ENCODE data around the gene ACSF3.

ACSF3 gene

DNA sequence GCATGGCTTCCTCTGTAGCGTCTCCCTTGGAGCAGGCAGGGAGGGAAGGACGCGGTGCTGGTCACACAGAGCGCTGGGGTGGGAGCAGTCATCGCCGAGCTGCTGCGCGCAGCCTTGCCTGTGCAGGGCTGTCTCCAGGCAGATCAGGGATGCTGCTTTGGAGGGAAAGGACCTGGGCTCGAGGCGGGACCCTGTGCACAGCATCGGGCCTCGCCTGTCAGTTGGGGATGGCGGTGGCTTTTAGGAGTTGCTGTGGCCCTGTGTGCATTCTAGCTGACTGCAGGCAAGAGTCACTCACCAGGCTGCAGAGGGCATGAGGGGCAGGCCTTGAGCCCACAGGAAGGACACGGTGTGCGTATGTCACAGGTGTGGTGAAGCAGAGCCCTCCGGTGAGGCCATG, 10.1 kb downstream of the ACSF3 start:
- no peaks in the 10 kb centered on the region for H3K4me1 ChIP-seq
- no peak overlapping the region for H3K27ac ChIP-seq
- no peak overlapping the region for H3K9ac ChIP-seq
- H3K9me3 ChIP-seq (ENCODE audit: control insufficient read depth, low read length) = no peaks in the 10 kb centered on the region
- TF ChIP-seq CTCF (IDR thresholded peaks at IDR 0.05) = no peak
- no peak overlapping the region for H3K4me3 ChIP-seq (ENCODE audit: low read depth, low read length)
- no peak overlapping the region for H3K4me2 ChIP-seq (ENCODE audit: low read length)
- no peak overlapping the region for H2AFZ ChIP-seq
- no peaks in the 10 kb centered on the region for H3K27me3 ChIP-seq (ENCODE audit: control insufficient read depth, insufficient read depth, low read length)
- no peaks in the 10 kb centered on the region for H3K79me2 ChIP-seq
- no peaks in the 10 kb centered on the region for H3K36me3 ChIP-seq (ENCODE audit: control insufficient read depth, insufficient read depth, low read length)

DNA sequence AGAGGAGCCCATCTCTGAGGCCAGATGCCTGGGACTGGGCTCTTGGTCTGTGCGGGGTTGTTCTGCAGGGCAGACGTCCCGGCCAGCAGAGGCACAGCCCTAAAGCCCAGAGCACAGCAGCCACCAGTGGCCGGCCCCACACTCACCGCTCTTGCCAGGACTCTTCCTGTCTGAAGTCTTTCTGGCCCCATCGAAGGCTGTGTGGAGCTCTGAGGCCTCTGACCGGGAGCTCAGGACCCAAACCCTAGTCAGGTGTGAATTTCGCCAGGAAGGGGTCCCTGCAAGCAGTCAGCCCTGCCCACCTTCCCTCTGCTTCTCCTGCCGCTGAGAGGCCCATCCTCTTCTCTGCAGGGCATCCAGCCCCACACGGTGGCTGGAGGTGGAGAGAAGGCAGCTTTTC, 10.7 kb downstream of the ACSF3 start:
- H3K36me3 ChIP-seq (ENCODE audit: control insufficient read depth, insufficient read depth, low read length) = no peaks in the 10 kb centered on the region
- no peak for TF ChIP-seq CTCF (IDR thresholded peaks at IDR 0.05)

GRCh38 chr16:89104930-89105571, 11.4 kb downstream of the ACSF3 start:
- no peak overlapping the region for H3K4me2 ChIP-seq (ENCODE audit: low read length)
- no peak for TF ChIP-seq CTCF (IDR thresholded peaks at IDR 0.05)
- H2AFZ ChIP-seq = no peak overlapping the region
- no peak overlapping the region for H3K27ac ChIP-seq
- H3K27me3 ChIP-seq (ENCODE audit: control insufficient read depth, insufficient read depth, low read length) = no peaks in the 10 kb centered on the region
- no peaks in the 10 kb centered on the region for H3K9me3 ChIP-seq (ENCODE audit: control insufficient read depth, low read length)
- no peak overlapping the region for H3K4me3 ChIP-seq (ENCODE audit: low read depth, low read length)
- no peaks in the 10 kb centered on the region for H3K4me1 ChIP-seq
- no peaks in the 10 kb centered on the region for H3K36me3 ChIP-seq (ENCODE audit: control insufficient read depth, insufficient read depth, low read length)
- no peak overlapping the region for H3K9ac ChIP-seq
- no peaks in the 10 kb centered on the region for H3K79me2 ChIP-seq

More for the DNA sequence above, 10.7 kb downstream of the ACSF3 start:
- Histone ChIP-seq H3K9ac (no peak overlapping the region), H3K79me2 (no peaks in the 10 kb centered on the region), H3K27me3 (ENCODE audit: control insufficient read depth, insufficient read depth, low read length) (no peaks in the 10 kb centered on the region), H3K27ac (no peak overlapping the region), H3K4me2 (ENCODE audit: low read length) (no peak overlapping the region), H3K4me3 (ENCODE audit: low read depth, low read length) (no peak overlapping the region), H2AFZ (no peak overlapping the region), H3K4me1 (no peaks in the 10 kb centered on the region), H3K9me3 (ENCODE audit: control insufficient read depth, low read length) (no peaks in the 10 kb centered on the region)

- no peak overlapping the region for H3K4me2 ChIP-seq (ENCODE audit: low read length)
Observed at GRCh38 chr16:89105599-89106151, 12.0 kb downstream of the ACSF3 start.

More at GRCh38 chr16:89105599-89106151, 12.0 kb downstream of the ACSF3 start:
- Histone ChIP-seq H3K9ac (no peak overlapping the region), H3K27me3 (ENCODE audit: control insufficient read depth, insufficient read depth, low read length) (no peaks in the 10 kb centered on the region), H3K79me2 (no peaks in the 10 kb centered on the region), H3K36me3 (ENCODE audit: control insufficient read depth, insufficient read depth, low read length) (no peaks in the 10 kb centered on the region), H3K4me3 (ENCODE audit: low read depth, low read length) (no peak overlapping the region), H2AFZ (no peak overlapping the region), H3K4me1 (no peaks in the 10 kb centered on the region), H3K27ac (no peak overlapping the region), H3K9me3 (ENCODE audit: control insufficient read depth, low read length) (no peaks in the 10 kb centered on the region)
- TF ChIP-seq CTCF (IDR thresholded peaks at IDR 0.05) = no peak

Measured in parathyroid adenoma (tissue), 2 donors.